GM23338 (cell line): Measurements from ENCODE around the gene JAKMIP3. TPM values are rescaled to one million over a fixed set of nuclear protein-coding genes. Genes with fewer than 3 reads are reported as not detected.

Experiments used
- ATAC-seq: fragments of 200-7000 bp; cut with Tn5 transposase; 3 replicates; pipeline ENCODE4 v1.9.1; 2020
- DNase-seq: peaks from one replicate; pipeline ENCODE4 v3.0.0-alpha.2; 2015; ENCODE audit warnings: low spot score
- H2AFZ ChIP-seq: fragments of 200-600 bp; sonication (generic); 2 replicates; pipeline ENCODE4 v1.8.0; 2016; ENCODE audit warnings: antibody characterized with exemption, mild to moderate bottlenecking, moderate library complexity
- H3F3A ChIP-seq: fragments of 200-600 bp; sonication (generic); replicated peaks from 2 replicates; pipeline ENCODE4 v1.8.0; 2017; ENCODE audit warnings: antibody characterized with exemption, mixed run types, low read depth
- H3K27ac ChIP-seq: fragments of 200-600 bp; sonication (generic); 2 replicates; pipeline ENCODE4 v1.6.1; 2016; ENCODE audit warnings: low read depth
- H3K27me3 ChIP-seq: fragments of 200-600 bp; sonication (generic); 2 replicates; pipeline ENCODE4 v1.8.0; 2016; ENCODE audit warnings: mild to moderate bottlenecking, mixed run types, moderate library complexity; ENCODE audit not compliant: insufficient read depth
- H3K36me3 ChIP-seq: fragments of 200-600 bp; sonication (generic); 2 replicates; pipeline ENCODE4 v1.8.0; 2016; ENCODE audit warnings: mild to moderate bottlenecking; ENCODE audit not compliant: insufficient read depth
- H3K4me1 ChIP-seq: fragments of 200-600 bp; sonication (generic); 2 replicates; pipeline ENCODE4 v1.8.0; 2016; ENCODE audit warnings: mild to moderate bottlenecking, moderate library complexity; ENCODE audit not compliant: insufficient read depth
- H3K4me2 ChIP-seq: fragments of 200-600 bp; sonication (generic); 2 replicates; pipeline ENCODE4 v1.7.1; 2017; ENCODE audit warnings: mixed run types
- H3K4me3 ChIP-seq: fragments of 200-600 bp; sonication (generic); 2 replicates; pipeline ENCODE4 v1.6.1; 2016; ENCODE audit warnings: mixed run types
- H3K79me2 ChIP-seq: fragments of 200-600 bp; sonication (generic); replicated peaks from 2 replicates; pipeline ENCODE4 v1.8.0; 2017; ENCODE audit warnings: mild to moderate bottlenecking; ENCODE audit not compliant: insufficient read depth
- H3K9me2 ChIP-seq: fragments of 200-600 bp; sonication (generic); 2 replicates; pipeline ENCODE4 v1.8.0; 2017; ENCODE audit not compliant: insufficient read depth
- H4K20me1 ChIP-seq: fragments of 200-600 bp; sonication (generic); replicated peaks from 2 replicates; pipeline ENCODE4 v1.8.0; 2017; ENCODE audit warnings: mild to moderate bottlenecking; ENCODE audit not compliant: insufficient read depth
- H3K27ac Mint-ChIP-seq: 2 replicates; pipeline ENCODE4 v1.8.0; 2020; ENCODE audit warnings: inconsistent platforms, mild to moderate bottlenecking, moderate library complexity, mixed read lengths
- H3K27me3 Mint-ChIP-seq: 3 replicates; pipeline ENCODE4 v1.8.0; 2022; ENCODE audit warnings: low read depth, mild to moderate bottlenecking, moderate library complexity, mixed read lengths, inconsistent platforms; ENCODE audit not compliant: insufficient read depth, poor library complexity
- H3K36me3 Mint-ChIP-seq: 3 replicates; pipeline ENCODE4 v1.8.0; 2021; ENCODE audit warnings: low read depth, mild to moderate bottlenecking, inconsistent platforms, moderate library complexity, mixed read lengths
- H3K4me1 Mint-ChIP-seq: 3 replicates; pipeline ENCODE4 v1.8.0; 2020; ENCODE audit warnings: mild to moderate bottlenecking, inconsistent platforms, mixed read lengths
- H3K4me3 Mint-ChIP-seq: 3 replicates; pipeline ENCODE4 v1.8.0; 2021; ENCODE audit warnings: moderate library complexity, mild to moderate bottlenecking, inconsistent platforms, mixed read lengths
- H3K9me3 Mint-ChIP-seq: 3 replicates; pipeline ENCODE4 v1.8.0; 2020; ENCODE audit warnings: moderate library complexity, mild to moderate bottlenecking, inconsistent platforms, mixed read lengths
- EZH2 ChIP-seq: fragments of 200-600 bp; sonication (generic); IDR thresholded peaks from one replicate; pipeline ENCODE4 v1.8.0; 2017; ENCODE audit warnings: antibody characterized with exemption, mild to moderate bottlenecking, low read depth; ENCODE audit not compliant: unreplicated experiment
- JUNB ChIP-seq: IDR thresholded peaks from one replicate; pipeline ENCODE4 v1.6.1; 2016; ENCODE audit warnings: antibody characterized with exemption; ENCODE audit not compliant: unreplicated experiment
- NANOG ChIP-seq: IDR thresholded peaks from 2 replicates; pipeline ENCODE4 v1.6.1; 2016; ENCODE audit warnings: antibody characterized with exemption, borderline replicate concordance
- POLR2AphosphoS5 ChIP-seq: IDR thresholded peaks from 2 replicates; pipeline ENCODE4 v1.6.1; 2016; ENCODE audit warnings: antibody characterized with exemption, low read depth
- STAT1 ChIP-seq: IDR thresholded peaks from one replicate; pipeline ENCODE4 v1.6.1; 2016; ENCODE audit warnings: antibody characterized with exemption; ENCODE audit not compliant: unreplicated experiment
- ZNF331 ChIP-seq: fragments of 250-450 bp; sonication (Bioruptor Pico); IDR thresholded peaks from 2 replicates; pipeline ENCODE4 v1.5.0; 2020; ENCODE audit warnings: low read depth, mild to moderate bottlenecking, moderate library complexity
- polyA plus RNA-seq: library from polyadenylated mRNA; unstranded; fragments of >200 nt; fragmentation: Nextera tagmentation; extraction: Ambion mirVana; gene quantifications from 2 replicates; pipeline ENCODE4 v1.2.1, GENCODE V29; 2016
- total RNA-seq: library from RNA; depleted of rRNA; stranded (reverse); fragments of >200 nt; shearing (Covaris generic); gene quantifications from 2 replicates; pipeline ENCODE4 v1.2.3, GENCODE V29; 2014
- TF ChIP-seq, protein P1 (sequence below): IDR thresholded peaks from 2 replicates; pipeline ENCODE4 v1.6.1; 2016; ENCODE audit warnings: antibody characterized with exemption
- TF ChIP-seq, protein P2 (sequence below): fragments of 250-450 bp; sonication (Bioruptor Pico); IDR thresholded peaks from 2 replicates; pipeline ENCODE4 v1.5.0; 2020; ENCODE audit warnings: mild to moderate bottlenecking, moderate library complexity
- TF ChIP-seq, protein P3 (sequence below), 2 experiments: fragments of 200-600 bp in 1 of 2; sonication (generic) in 1 of 2; conservative IDR thresholded peaks; 2 replicates each; pipeline versions ENCODE4 v1.5.1 to v1.6.1; 2016 to 2017; ENCODE audit warnings: antibody characterized with exemption in 2 of 2, low read depth in 2 of 2, mild to moderate bottlenecking in 2 of 2, moderate library complexity in 1 of 2

Gene JAKMIP3
- total and polyA plus RNA-seq, 2 experiments from 2014 or later: 0.87 to 1.2 TPM

DNA sequence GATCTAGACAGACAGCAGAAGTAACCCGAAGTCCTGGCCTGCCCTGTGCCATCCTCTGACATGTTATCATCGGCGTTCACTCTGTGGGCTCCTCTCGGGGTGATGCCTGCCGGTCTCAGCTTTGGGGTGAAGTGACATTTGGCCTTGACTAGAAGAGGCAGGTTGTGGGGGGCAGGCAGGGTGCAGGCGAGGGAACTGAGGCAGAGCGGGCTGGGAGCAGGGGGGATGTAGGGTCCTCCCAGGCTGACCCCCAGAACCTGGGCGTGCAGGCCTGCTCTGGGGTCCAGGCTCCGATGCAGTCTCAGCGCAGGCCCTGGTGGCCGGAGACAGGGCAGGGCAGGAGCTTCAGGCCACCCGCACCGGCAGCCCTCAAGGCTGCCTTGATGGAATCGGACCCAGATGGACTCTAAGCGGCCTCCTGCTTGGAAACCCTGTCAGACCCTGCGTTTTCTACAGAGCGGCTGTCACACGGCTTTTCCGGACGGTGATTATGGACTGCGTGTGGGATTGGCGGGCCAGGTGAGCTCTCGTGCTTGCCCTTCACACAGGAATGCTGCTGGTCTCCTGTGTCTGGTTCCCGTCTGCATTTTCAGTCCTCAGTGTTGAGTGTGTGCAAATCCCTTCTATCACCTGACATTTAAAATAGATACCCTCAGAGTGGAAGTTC, 842 bp upstream of the JAKMIP3 start:
- H3K27me3 ChIP-seq: no peaks in the 10 kb centered on the region
- Mint-ChIP-seq H3K27me3 (peaks cover 9% of the 10 kb centered on the region), H3K9me3 (no peaks in the 10 kb centered on the region; the same call in 2 of the 3 replicates), H3K4me1 (peaks cover 31% of the 10 kb centered on the region), H3K4me3 (peak overlapping the region; percentile 61), H3K36me3 (peaks cover 3% of the 10 kb centered on the region; the same call in 1 of the 3 replicates), H3K27ac (no peak overlapping the region; the same call in 1 of the 2 replicates)
- DNase-seq (no peak), ATAC-seq (peak; percentile 19)
- no peak overlapping the region for H3K27ac ChIP-seq
- H2AFZ ChIP-seq: peak overlapping the region; percentile 96
- no peak overlapping the region for H3K4me3 ChIP-seq
- peak overlapping the region; percentile 73 for H3K4me2 ChIP-seq
- H3K4me1 ChIP-seq: peaks cover 11% of the 10 kb centered on the region
- peaks cover 4% of the 10 kb centered on the region; the same call in 1 of the 2 replicates for H3F3A ChIP-seq
- H3K9me2 ChIP-seq: no peaks in the 10 kb centered on the region
- no peaks in the 10 kb centered on the region for H4K20me1 ChIP-seq
- H3K79me2 ChIP-seq: no peaks in the 10 kb centered on the region
- TF ChIP-seq NANOG: no peak
- no peak for TF ChIP-seq POLR2AphosphoS5
- no peaks in the 10 kb centered on the region for H3K36me3 ChIP-seq

DNA sequence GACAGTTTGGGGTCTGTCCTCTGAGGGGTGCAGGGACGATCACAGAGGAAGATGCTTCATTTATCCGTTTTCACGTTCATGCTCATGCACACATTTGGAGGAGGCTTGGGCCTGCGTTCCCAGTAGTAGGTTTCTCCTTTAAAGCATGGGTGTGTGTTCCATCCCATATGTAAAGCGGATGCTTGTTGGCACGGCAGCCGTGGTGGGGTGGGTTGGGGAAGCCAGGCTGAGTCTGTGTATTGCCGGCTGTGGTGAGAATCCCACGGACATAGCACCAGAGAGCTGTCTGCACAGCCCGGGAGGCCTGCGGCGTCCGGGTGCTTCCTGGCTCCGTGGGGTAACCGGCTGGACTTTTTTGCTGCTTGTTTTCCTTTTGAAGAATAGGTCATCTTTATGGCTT, 440 bp downstream of the JAKMIP3 start:
- Mint-ChIP-seq H3K27me3 (peaks cover 12% of the 10 kb centered on the region), H3K9me3 (no peaks in the 10 kb centered on the region; the same call in 2 of the 3 replicates), H3K4me3 (peak overlapping the region; percentile 61), H3K36me3 (peaks cover 3% of the 10 kb centered on the region; the same call in 1 of the 3 replicates), H3K27ac (peak overlapping the region; percentile 26; the same call in 1 of the 2 replicates), H3K4me1 (peaks cover 25% of the 10 kb centered on the region)
- DNase-seq: no peak
- ATAC-seq: no peak; the same call in 1 of the 3 replicates
- Histone ChIP-seq H3K9me2 (no peaks in the 10 kb centered on the region), H3K4me1 (peaks cover 11% of the 10 kb centered on the region), H2AFZ (peak overlapping the region; percentile 96; the same call in 1 of the 2 replicates), H3K27me3 (no peaks in the 10 kb centered on the region), H3K4me2 (peak overlapping the region; percentile 73), H3K4me3 (peak overlapping the region; percentile 34), H3K79me2 (no peaks in the 10 kb centered on the region), H3F3A (peaks cover 4% of the 10 kb centered on the region; the same call in 1 of the 2 replicates), H4K20me1 (no peaks in the 10 kb centered on the region), H3K36me3 (no peaks in the 10 kb centered on the region), H3K27ac (no peak overlapping the region)
- TF ChIP-seq ZNF331 (CRISPR knock-in tag) (no peak), POLR2AphosphoS5 (no peak), EZH2 (no peak), JUNB (no peak), STAT1 (no peak)
- TF ChIP-seq, protein P1, sequence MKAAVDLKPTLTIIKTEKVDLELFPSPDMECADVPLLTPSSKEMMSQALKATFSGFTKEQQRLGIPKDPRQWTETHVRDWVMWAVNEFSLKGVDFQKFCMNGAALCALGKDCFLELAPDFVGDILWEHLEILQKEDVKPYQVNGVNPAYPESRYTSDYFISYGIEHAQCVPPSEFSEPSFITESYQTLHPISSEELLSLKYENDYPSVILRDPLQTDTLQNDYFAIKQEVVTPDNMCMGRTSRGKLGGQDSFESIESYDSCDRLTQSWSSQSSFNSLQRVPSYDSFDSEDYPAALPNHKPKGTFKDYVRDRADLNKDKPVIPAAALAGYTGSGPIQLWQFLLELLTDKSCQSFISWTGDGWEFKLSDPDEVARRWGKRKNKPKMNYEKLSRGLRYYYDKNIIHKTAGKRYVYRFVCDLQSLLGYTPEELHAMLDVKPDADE: no peak
- TF ChIP-seq, protein P2, sequence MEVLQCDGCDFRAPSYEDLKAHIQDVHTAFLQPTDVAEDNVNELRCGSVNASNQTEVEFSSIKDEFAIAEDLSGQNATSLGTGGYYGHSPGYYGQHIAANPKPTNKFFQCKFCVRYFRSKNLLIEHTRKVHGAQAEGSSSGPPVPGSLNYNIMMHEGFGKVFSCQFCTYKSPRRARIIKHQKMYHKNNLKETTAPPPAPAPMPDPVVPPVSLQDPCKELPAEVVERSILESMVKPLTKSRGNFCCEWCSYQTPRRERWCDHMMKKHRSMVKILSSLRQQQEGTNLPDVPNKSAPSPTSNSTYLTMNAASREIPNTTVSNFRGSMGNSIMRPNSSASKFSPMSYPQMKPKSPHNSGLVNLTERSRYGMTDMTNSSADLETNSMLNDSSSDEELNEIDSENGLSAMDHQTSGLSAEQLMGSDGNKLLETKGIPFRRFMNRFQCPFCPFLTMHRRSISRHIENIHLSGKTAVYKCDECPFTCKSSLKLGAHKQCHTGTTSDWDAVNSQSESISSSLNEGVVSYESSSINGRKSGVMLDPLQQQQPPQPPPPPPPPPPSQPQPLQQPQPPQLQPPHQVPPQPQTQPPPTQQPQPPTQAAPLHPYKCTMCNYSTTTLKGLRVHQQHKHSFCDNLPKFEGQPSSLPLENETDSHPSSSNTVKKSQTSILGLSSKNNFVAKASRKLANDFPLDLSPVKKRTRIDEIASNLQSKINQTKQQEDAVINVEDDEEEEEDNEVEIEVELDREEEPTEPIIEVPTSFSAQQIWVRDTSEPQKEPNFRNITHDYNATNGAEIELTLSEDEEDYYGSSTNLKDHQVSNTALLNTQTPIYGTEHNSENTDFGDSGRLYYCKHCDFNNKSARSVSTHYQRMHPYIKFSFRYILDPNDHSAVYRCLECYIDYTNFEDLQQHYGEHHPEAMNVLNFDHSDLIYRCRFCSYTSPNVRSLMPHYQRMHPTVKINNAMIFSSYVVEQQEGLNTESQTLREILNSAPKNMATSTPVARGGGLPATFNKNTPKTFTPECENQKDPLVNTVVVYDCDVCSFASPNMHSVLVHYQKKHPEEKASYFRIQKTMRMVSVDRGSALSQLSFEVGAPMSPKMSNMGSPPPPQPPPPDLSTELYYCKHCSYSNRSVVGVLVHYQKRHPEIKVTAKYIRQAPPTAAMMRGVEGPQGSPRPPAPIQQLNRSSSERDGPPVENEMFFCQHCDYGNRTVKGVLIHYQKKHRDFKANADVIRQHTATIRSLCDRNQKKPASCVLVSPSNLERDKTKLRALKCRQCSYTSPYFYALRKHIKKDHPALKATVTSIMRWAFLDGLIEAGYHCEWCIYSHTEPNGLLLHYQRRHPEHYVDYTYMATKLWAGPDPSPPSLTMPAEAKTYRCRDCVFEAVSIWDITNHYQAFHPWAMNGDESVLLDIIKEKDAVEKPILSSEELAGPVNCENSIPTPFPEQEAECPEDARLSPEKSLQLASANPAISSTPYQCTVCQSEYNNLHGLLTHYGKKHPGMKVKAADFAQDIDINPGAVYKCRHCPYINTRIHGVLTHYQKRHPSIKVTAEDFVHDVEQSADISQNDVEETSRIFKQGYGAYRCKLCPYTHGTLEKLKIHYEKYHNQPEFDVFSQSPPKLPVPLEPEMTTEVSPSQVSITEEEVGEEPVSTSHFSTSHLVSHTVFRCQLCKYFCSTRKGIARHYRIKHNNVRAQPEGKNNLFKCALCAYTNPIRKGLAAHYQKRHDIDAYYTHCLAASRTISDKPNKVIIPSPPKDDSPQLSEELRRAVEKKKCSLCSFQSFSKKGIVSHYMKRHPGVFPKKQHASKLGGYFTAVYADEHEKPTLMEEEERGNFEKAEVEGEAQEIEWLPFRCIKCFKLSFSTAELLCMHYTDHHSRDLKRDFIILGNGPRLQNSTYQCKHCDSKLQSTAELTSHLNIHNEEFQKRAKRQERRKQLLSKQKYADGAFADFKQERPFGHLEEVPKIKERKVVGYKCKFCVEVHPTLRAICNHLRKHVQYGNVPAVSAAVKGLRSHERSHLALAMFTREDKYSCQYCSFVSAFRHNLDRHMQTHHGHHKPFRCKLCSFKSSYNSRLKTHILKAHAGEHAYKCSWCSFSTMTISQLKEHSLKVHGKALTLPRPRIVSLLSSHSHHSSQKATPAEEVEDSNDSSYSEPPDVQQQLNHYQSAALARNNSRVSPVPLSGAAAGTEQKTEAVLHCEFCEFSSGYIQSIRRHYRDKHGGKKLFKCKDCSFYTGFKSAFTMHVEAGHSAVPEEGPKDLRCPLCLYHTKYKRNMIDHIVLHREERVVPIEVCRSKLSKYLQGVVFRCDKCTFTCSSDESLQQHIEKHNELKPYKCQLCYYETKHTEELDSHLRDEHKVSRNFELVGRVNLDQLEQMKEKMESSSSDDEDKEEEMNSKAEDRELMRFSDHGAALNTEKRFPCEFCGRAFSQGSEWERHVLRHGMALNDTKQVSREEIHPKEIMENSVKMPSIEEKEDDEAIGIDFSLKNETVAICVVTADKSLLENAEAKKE (CRISPR knock-in tag): no peak
- TF ChIP-seq, protein P3, sequence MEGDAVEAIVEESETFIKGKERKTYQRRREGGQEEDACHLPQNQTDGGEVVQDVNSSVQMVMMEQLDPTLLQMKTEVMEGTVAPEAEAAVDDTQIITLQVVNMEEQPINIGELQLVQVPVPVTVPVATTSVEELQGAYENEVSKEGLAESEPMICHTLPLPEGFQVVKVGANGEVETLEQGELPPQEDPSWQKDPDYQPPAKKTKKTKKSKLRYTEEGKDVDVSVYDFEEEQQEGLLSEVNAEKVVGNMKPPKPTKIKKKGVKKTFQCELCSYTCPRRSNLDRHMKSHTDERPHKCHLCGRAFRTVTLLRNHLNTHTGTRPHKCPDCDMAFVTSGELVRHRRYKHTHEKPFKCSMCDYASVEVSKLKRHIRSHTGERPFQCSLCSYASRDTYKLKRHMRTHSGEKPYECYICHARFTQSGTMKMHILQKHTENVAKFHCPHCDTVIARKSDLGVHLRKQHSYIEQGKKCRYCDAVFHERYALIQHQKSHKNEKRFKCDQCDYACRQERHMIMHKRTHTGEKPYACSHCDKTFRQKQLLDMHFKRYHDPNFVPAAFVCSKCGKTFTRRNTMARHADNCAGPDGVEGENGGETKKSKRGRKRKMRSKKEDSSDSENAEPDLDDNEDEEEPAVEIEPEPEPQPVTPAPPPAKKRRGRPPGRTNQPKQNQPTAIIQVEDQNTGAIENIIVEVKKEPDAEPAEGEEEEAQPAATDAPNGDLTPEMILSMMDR (conservative IDR thresholded peaks at IDR 0.05; ENCODE audit: low read depth in 2 of 2): no peak
